CD14-positive monocyte (primary cell): Measurements from ENCODE around the gene MAP3K10. TPM values are rescaled to one million over a fixed set of nuclear protein-coding genes. Genes with fewer than 3 reads are reported as not detected.

ENCODE experiments used
- DNase-seq, 3 donors: peaks; one replicate each; pipeline ENCODE4 v3.0.0-alpha.2; 2011 to 2022
- H2AFZ ChIP-seq: 2 replicates; pipeline ENCODE4 v1.6.0; 2012; ENCODE audit warnings: mild to moderate bottlenecking, low read depth, low read length, inconsistent platforms; ENCODE audit not compliant: insufficient read depth, poor library complexity, severe bottlenecking
- H3K27ac ChIP-seq, 2 donors: 1 replicate in 1 of 2; 2 replicates in 1 of 2; pipeline ENCODE4 v1.5.1; 2012 to 2013; ENCODE audit warnings: low read length in 2 of 2, control low read depth in 1 of 2, inconsistent platforms in 1 of 2, low read depth in 1 of 2, mild to moderate bottlenecking in 1 of 2
- H3K27me3 ChIP-seq, 2 donors: one replicate each; pipeline versions ENCODE4 v1.6.0 to v1.6.1; 2011 to 2013; ENCODE audit warnings: low read length in 2 of 2; ENCODE audit not compliant: control insufficient read depth in 2 of 2, insufficient read depth in 2 of 2
- H3K36me3 ChIP-seq, 2 donors: replicated peaks in 1 of 2; 1 replicate in 1 of 2; 2 replicates in 1 of 2; pipeline versions ENCODE4 v1.5.1 to v1.6.1; 2012 to 2013; ENCODE audit warnings: low read length in 2 of 2, control low read depth in 1 of 2, inconsistent platforms in 1 of 2, mild to moderate bottlenecking in 1 of 2; ENCODE audit not compliant: insufficient read depth in 2 of 2, control insufficient read depth in 1 of 2
- H3K4me1 ChIP-seq, 2 donors: 1 replicate in 1 of 2; 2 replicates in 1 of 2; pipeline versions ENCODE4 v1.5.1 to v1.6.1; 2012 to 2013; ENCODE audit warnings: low read length in 2 of 2, control low read depth in 1 of 2, inconsistent platforms in 1 of 2, mild to moderate bottlenecking in 1 of 2, moderate library complexity in 1 of 2; ENCODE audit not compliant: insufficient read depth in 2 of 2, control insufficient read depth in 1 of 2
- H3K4me2 ChIP-seq: replicated peaks from 2 replicates; pipeline ENCODE3; 2012; ENCODE audit warnings: low read length, moderate library complexity, mild to moderate bottlenecking; ENCODE audit not compliant: poor library complexity, severe bottlenecking; ENCODE audit errors: extremely low read depth
- H3K4me3 ChIP-seq, 3 experiments: fragments of 200-600 bp in 1 of 3; sonication (generic) in 1 of 3; replicated peaks in 1 of 3; 1 replicate in 2 of 3; 2 replicates in 1 of 3; pipeline ENCODE4 v1.5.1; 2011 to 2013; ENCODE audit warnings: low read length in 3 of 3, mild to moderate bottlenecking in 3 of 3, control low read depth in 2 of 3, low read depth in 2 of 3, inconsistent platforms in 1 of 3, moderate library complexity in 1 of 3
- H3K79me2 ChIP-seq: 2 replicates; pipeline ENCODE4 v1.6.0; 2012; ENCODE audit warnings: mild to moderate bottlenecking, control low read depth, inconsistent platforms, low read length, moderate library complexity; ENCODE audit not compliant: insufficient read depth
- H3K9ac ChIP-seq: 2 replicates; pipeline ENCODE4 v1.6.0; 2017; ENCODE audit warnings: low read length, mild to moderate bottlenecking; ENCODE audit not compliant: insufficient read depth, poor library complexity, severe bottlenecking
- H3K9me3 ChIP-seq, 2 donors: replicated peaks in 1 of 2; 1 replicate in 1 of 2; 2 replicates in 1 of 2; pipeline versions ENCODE4 v1.5.1 to v1.6.1; 2012 to 2013; ENCODE audit warnings: low read length in 2 of 2, control low read depth in 1 of 2; ENCODE audit not compliant: control insufficient read depth in 1 of 2, insufficient read depth in 1 of 2
- H4K20me1 ChIP-seq: 2 replicates; pipeline ENCODE4 v1.6.0; 2012; ENCODE audit warnings: mild to moderate bottlenecking, low read length, control low read depth, moderate library complexity; ENCODE audit not compliant: insufficient read depth
- H3K27ac Mint-ChIP-seq, 7 donors: one replicate each; pipeline ENCODE4 v1.8.0; 2020; ENCODE audit warnings: mild to moderate bottlenecking in 7 of 7, mixed read lengths in 7 of 7, moderate library complexity in 6 of 7, inconsistent platforms in 2 of 7
- H3K27me3 Mint-ChIP-seq, 3 donors: one replicate each; pipeline ENCODE4 v1.8.0; 2021 to 2022; ENCODE audit warnings: low read depth in 3 of 3, mild to moderate bottlenecking in 3 of 3, mixed read lengths in 3 of 3, moderate library complexity in 3 of 3, inconsistent platforms in 1 of 3
- H3K36me3 Mint-ChIP-seq, 2 donors: one replicate each; pipeline ENCODE4 v1.8.0; 2020; ENCODE audit warnings: mixed read lengths in 2 of 2, inconsistent platforms in 1 of 2, mild to moderate bottlenecking in 1 of 2
- H3K4me1 Mint-ChIP-seq: one replicate; pipeline ENCODE4 v1.8.0; 2020; ENCODE audit warnings: mild to moderate bottlenecking, mixed read lengths
- H3K4me3 Mint-ChIP-seq, 2 donors: one replicate each; pipeline ENCODE4 v1.8.0; 2020; ENCODE audit warnings: mild to moderate bottlenecking in 2 of 2, mixed read lengths in 2 of 2, moderate library complexity in 1 of 2
- H3K9me3 Mint-ChIP-seq, 7 donors: one replicate each; pipeline ENCODE4 v1.8.0; 2020 to 2022; ENCODE audit warnings: mixed read lengths in 7 of 7, mild to moderate bottlenecking in 6 of 7, moderate library complexity in 6 of 7, inconsistent platforms in 2 of 7
- WGBS: methylation state at CpG from one replicate; pipeline ENCODE4 v1.1.5; 2013; ENCODE audit warnings: missing lambda C conversion rate; ENCODE audit not compliant: insufficient coverage; 5-methylcytosine and 5-hydroxymethylcytosine counted together
- intact Hi-C, 2 donors: fragments of 100-400 bp; cut with micrococcal nuclease; formaldehyde crosslinking; loops; one replicate each; pipeline versions ENCODE4 v1.15.0 to v1.15.1; 2023
- polyA plus RNA-seq, 3 donors: library from polyadenylated mRNA; depleted of rRNA in 1 of 3; unstranded in 2 of 3; stranded (reverse) in 1 of 3; fragments of 300-500 nt in 2 of 3; fragments of >200 nt in 1 of 3; fragmentation: Illumina TruSeq in 2 of 3; gene quantifications; 1 replicate in 2 of 3; 2 replicates in 1 of 3; pipeline ENCODE4 v1.2.3, GENCODE V29; 2012 to 2021
- TF ChIP-seq, protein P1 (sequence below): fragments of 200-600 bp; IDR thresholded peaks from one replicate; pipeline ENCODE4 v1.8.0; 2022; ENCODE audit warnings: antibody characterized with exemption, mild to moderate bottlenecking

Gene MAP3K10
- polyA plus RNA-seq, 3 donors, result 0.05 to 9.1 TPM; not detected in 1

DNA sequence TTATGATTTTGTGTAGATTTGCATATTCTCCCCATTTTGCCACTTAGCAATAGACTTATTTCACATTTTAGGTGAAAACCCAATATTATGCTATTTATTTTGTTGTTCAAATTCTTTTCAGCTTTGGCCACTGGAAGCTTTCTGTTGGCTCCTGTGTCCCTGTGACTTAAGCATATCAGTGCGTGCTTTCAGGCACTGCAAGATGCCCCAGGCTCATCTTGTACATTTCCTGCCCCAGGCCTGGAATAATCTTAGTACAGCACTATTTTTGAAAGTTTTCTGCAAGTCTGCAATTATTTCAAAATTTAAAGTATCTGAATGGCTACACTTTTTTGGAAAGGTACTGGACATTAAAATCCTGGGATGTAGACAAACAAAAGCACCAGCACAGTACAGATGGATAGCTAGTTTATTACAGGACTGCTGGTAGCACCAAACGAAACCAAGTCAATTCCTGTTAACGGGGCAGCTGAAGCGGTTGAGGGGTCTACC is 38.7 kb downstream of the MAP3K10 start:
- Histone ChIP-seq H3K4me2 (no peak overlapping the region), H3K9me3 (peaks cover 0 to 17% of the 10 kb centered on the region in 2 donors), H3K27me3 (peaks cover 28 to 34% of the 10 kb centered on the region in 2 donors), H2AFZ (no peak overlapping the region), H3K79me2 (no peaks in the 10 kb centered on the region), H3K9ac (no peak overlapping the region), H3K4me3 (no peak overlapping the region), H4K20me1 (no peaks in the 10 kb centered on the region), H3K36me3 (peaks cover 18 to 22% of the 10 kb centered on the region in 2 donors), H3K4me1 (no peaks in the 10 kb centered on the region), H3K27ac (no peak overlapping the region)
- H3K9me3 Mint-ChIP-seq, result peaks cover 2 to 13% (median 4%) of the 10 kb centered on the region in 7 donors
- TF ChIP-seq, protein P1, sequence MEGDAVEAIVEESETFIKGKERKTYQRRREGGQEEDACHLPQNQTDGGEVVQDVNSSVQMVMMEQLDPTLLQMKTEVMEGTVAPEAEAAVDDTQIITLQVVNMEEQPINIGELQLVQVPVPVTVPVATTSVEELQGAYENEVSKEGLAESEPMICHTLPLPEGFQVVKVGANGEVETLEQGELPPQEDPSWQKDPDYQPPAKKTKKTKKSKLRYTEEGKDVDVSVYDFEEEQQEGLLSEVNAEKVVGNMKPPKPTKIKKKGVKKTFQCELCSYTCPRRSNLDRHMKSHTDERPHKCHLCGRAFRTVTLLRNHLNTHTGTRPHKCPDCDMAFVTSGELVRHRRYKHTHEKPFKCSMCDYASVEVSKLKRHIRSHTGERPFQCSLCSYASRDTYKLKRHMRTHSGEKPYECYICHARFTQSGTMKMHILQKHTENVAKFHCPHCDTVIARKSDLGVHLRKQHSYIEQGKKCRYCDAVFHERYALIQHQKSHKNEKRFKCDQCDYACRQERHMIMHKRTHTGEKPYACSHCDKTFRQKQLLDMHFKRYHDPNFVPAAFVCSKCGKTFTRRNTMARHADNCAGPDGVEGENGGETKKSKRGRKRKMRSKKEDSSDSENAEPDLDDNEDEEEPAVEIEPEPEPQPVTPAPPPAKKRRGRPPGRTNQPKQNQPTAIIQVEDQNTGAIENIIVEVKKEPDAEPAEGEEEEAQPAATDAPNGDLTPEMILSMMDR, result no peak
- H3K27ac Mint-ChIP-seq, result no peak overlapping the region
- no peak overlapping the region for H3K4me3 Mint-ChIP-seq
- DNase-seq, result no peak
- peaks cover 41 to 51% (median 49%) of the 10 kb centered on the region in 3 donors for H3K27me3 Mint-ChIP-seq
- peaks cover 12 to 20% of the 10 kb centered on the region in 2 donors for H3K36me3 Mint-ChIP-seq
- intact Hi-C loops, result no loop called here
- H3K4me1 Mint-ChIP-seq, result peaks cover 10% of the 10 kb centered on the region
- WGBS, result 61% methylated on average over 3 of the region's 4 CpGs

DNA sequence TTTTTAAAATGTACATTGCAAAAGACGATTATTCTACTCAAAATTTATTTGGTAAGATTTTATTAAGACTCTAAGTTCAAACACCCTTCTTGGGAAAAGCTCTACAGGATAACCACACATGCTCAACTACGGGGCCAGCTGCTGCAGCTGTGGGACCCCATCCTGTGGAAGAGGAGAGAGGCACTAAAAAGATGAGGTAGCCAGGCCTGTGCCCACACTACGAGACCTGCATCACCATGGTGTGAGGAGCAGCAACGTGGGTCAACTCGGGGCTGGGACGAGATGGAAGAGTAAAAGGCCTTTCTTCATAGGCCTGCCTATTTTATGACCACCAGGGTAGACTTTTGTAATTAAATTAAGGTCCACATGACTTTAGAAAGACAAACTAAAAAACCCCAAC is 39.8 kb downstream of the MAP3K10 start:
- peaks cover 31 to 40% (median 38%) of the 10 kb centered on the region in 3 donors for H3K27me3 Mint-ChIP-seq
- 80% methylated on average over 1 of the region's 6 CpGs for whole genome bisulfite sequencing
- DNase-seq, result no peak
- peaks cover 0 to 5% (median under 1%) of the 10 kb centered on the region in 7 donors for H3K9me3 Mint-ChIP-seq
- H3K4me1 Mint-ChIP-seq, result peaks cover 4% of the 10 kb centered on the region
- Histone ChIP-seq H3K4me3 (no peak overlapping the region), H3K27me3 (peaks cover 18 to 24% of the 10 kb centered on the region in 2 donors), H3K36me3 (peaks cover 29 to 33% of the 10 kb centered on the region in 2 donors), H3K79me2 (no peaks in the 10 kb centered on the region), H2AFZ (no peak overlapping the region), H3K27ac (no peak overlapping the region), H3K9me3 (peaks cover 0 to 8% of the 10 kb centered on the region in 2 donors), H3K4me1 (no peaks in the 10 kb centered on the region), H3K9ac (no peak overlapping the region), H4K20me1 (no peaks in the 10 kb centered on the region), H3K4me2 (no peak overlapping the region)
- peaks cover 19 to 29% of the 10 kb centered on the region in 2 donors for H3K36me3 Mint-ChIP-seq
- H3K27ac Mint-ChIP-seq, result no peak overlapping the region
- TF ChIP-seq, protein P1, result no peak
- no peak overlapping the region for H3K4me3 Mint-ChIP-seq
- intact Hi-C loops, result no loop called here
